CD4-positive, alpha-beta T cell (primary cell): Measurements from ENCODE around the gene GRAP. TPM values are rescaled to one million over a fixed set of nuclear protein-coding genes. Genes with fewer than 3 reads are reported as not detected.

ENCODE experiments used
- ATAC-seq: fragments of 200-7000 bp; cut with Tn5 transposase; one replicate; pipeline ENCODE4 v1.10.0; 2022; ENCODE audit warnings: mild to moderate bottlenecking; ENCODE audit not compliant: poor library complexity
- CTCF ChIA-PET: fragments of 350-600 bp; sonication (Branson Sonifier 250); formaldehyde crosslinking; loops from one replicate; lab custom pipeline; 2021; ENCODE audit warnings: antibody characterized with exemption, inconsistent platforms; lab: Charles Lee
- POLR2A ChIA-PET: fragments of 350-600 bp; sonication (Branson Sonifier 250); formaldehyde crosslinking; loops from one replicate; lab custom pipeline; 2021; ENCODE audit warnings: antibody characterized with exemption, inconsistent platforms; lab: Charles Lee
- DNase-seq, 14 experiments: peaks; one replicate each; pipeline ENCODE4 v3.0.0-alpha.2; 2013 to 2020; ENCODE audit warnings: mixed read lengths in 2 of 14
- H3K27ac ChIP-seq, 2 donors: one replicate each; pipeline versions ENCODE4 v1.5.1 to v1.7.0; 2013; ENCODE audit warnings: low read length in 2 of 2, low read depth in 1 of 2, mild to moderate bottlenecking in 1 of 2
- H3K27me3 ChIP-seq, 2 experiments: 1 replicate in 1 of 2; 2 replicates in 1 of 2; pipeline versions ENCODE4 v1.6.1 to v1.7.0; 2013; ENCODE audit warnings: low read length in 2 of 2, control low read depth in 1 of 2, mild to moderate bottlenecking in 1 of 2, moderate library complexity in 1 of 2; ENCODE audit not compliant: insufficient read depth in 2 of 2, control insufficient read depth in 1 of 2
- H3K36me3 ChIP-seq: one replicate; pipeline ENCODE4 v1.6.1; 2013; ENCODE audit warnings: low read length, control low read depth; ENCODE audit not compliant: insufficient read depth
- H3K4me1 ChIP-seq: one replicate; pipeline ENCODE4 v1.6.1; 2013; ENCODE audit warnings: low read length, control low read depth; ENCODE audit not compliant: insufficient read depth
- H3K4me3 ChIP-seq: one replicate; pipeline ENCODE4 v1.5.1; 2013; ENCODE audit warnings: mild to moderate bottlenecking, low read length, moderate library complexity
- H3K9me3 ChIP-seq, 2 experiments: 1 replicate in 1 of 2; 2 replicates in 1 of 2; pipeline versions ENCODE4 v1.6.1 to v1.7.0; 2013; ENCODE audit warnings: low read length in 2 of 2, mild to moderate bottlenecking in 2 of 2, control low read depth in 1 of 2, moderate library complexity in 1 of 2; ENCODE audit not compliant: control insufficient read depth in 1 of 2, insufficient read depth in 1 of 2
- H3K27ac Mint-ChIP-seq: one replicate; pipeline ENCODE4 v1.8.0; 2020; ENCODE audit warnings: mixed read lengths
- H3K27me3 Mint-ChIP-seq: one replicate; pipeline ENCODE4 v1.8.0; 2021; ENCODE audit warnings: mixed read lengths
- H3K36me3 Mint-ChIP-seq: one replicate; pipeline ENCODE4 v1.8.0; 2021; ENCODE audit warnings: low read depth, mixed read lengths
- H3K4me1 Mint-ChIP-seq: one replicate; pipeline ENCODE4 v1.8.0; 2021; ENCODE audit warnings: low read depth, mixed read lengths
- H3K4me3 Mint-ChIP-seq: one replicate; pipeline ENCODE4 v1.8.0; 2020; ENCODE audit warnings: mild to moderate bottlenecking, mixed read lengths
- H3K9me3 Mint-ChIP-seq: one replicate; pipeline ENCODE4 v1.8.0; 2020; ENCODE audit warnings: mixed read lengths
- CTCF ChIP-seq: fragments of 200-600 bp; IDR thresholded peaks from one replicate; pipeline ENCODE4 v1.8.0; 2022; ENCODE audit warnings: antibody characterized with exemption, mild to moderate bottlenecking
- intact Hi-C, 2 experiments: fragments of 100-400 bp; cut with DNase I in 1 of 2; cut with micrococcal nuclease in 1 of 2; formaldehyde crosslinking; loops; one replicate each; pipeline versions ENCODE4 v1.15.1 to v1.9.0; 2023 to 2025; cut with DNase I, micrococcal nuclease
- total RNA-seq, 174 experiments: library from RNA in 2 of 174; stranded (reverse) in 2 of 174; gene quantifications; one replicate each; pipeline ENCODE4 v1.2.3 and lab custom pipeline; 2021 to 2026

Gene GRAP
- total RNA-seq, 2 experiments from 2014 or later = 20.1 to 20.4 TPM

GRCh38 chr17:19002805-19003542, 43.8 kb downstream of the GRAP start:
- H3K4me3 Mint-ChIP-seq = peak overlapping the region; percentile 97
- Histone ChIP-seq H3K27me3 (no peaks in the 10 kb centered on the region), H3K4me1 (peaks cover 60% of the 10 kb centered on the region), H3K27ac (no peak overlapping the region), H3K9me3 (no peaks in the 10 kb centered on the region), H3K36me3 (peaks cover 5% of the 10 kb centered on the region), H3K4me3 (peak overlapping the region; percentile 67)
- TF ChIP-seq CTCF = no peak
- H3K36me3 Mint-ChIP-seq = no peaks in the 10 kb centered on the region
- peak overlapping the region; percentile 83 for H3K27ac Mint-ChIP-seq
- H3K9me3 Mint-ChIP-seq = no peaks in the 10 kb centered on the region
- peak in 5 of 14 experiments; percentile 24 to 60 (median 35) for DNase-seq
- intact Hi-C loops = loop anchor here in 1 of 2 experiments (5.0 to 10.0 kb wide), 3 partner anchors 46 to 362 kb away; partner anchors contain the start of gene B9D1
- H3K27me3 Mint-ChIP-seq = no peaks in the 10 kb centered on the region
- CTCF ChIA-PET = interaction anchor here (1.5 kb wide), 1 partner anchor 377 kb away, joined by 3 read pairs; no protein-coding TSS in a partner anchor
- POLR2A ChIA-PET = interaction anchor here (1.2 to 1.5 kb wide), 3 partner anchors 8 to 48 kb away, joined by 4 to 11 read pairs (median 6); no protein-coding TSS in a partner anchor
- peak; percentile 40 for ATAC-seq
- H3K4me1 Mint-ChIP-seq = peaks cover 30% of the 10 kb centered on the region

- intact Hi-C loops = loop anchor here in 1 of 2 experiments (2.0 to 10.0 kb wide), 4 partner anchors 19 to 363 kb away; partner anchors contain the start of gene B9D1
- DNase-seq (peak in 1 of 14 experiments; percentile 34), ATAC-seq (no peak)
- H3K4me1 ChIP-seq = peaks cover 60% of the 10 kb centered on the region
- no peak for TF ChIP-seq CTCF
- Mint-ChIP-seq H3K27ac (peak overlapping the region; percentile 83), H3K4me3 (no peak overlapping the region), H3K27me3 (no peaks in the 10 kb centered on the region), H3K36me3 (peaks cover 3% of the 10 kb centered on the region), H3K4me1 (peaks cover 30% of the 10 kb centered on the region), H3K9me3 (no peaks in the 10 kb centered on the region)
- ChIA-PET POLR2A (interaction anchor here (1.5 kb wide), 1 partner anchor 22 kb away, joined by 11 read pairs; no protein-coding TSS in a partner anchor), CTCF (no interaction called here)
- H3K27ac ChIP-seq = no peak overlapping the region
- H3K27me3 ChIP-seq = no peaks in the 10 kb centered on the region
- H3K4me3 ChIP-seq = no peak overlapping the region
- peaks cover 5% of the 10 kb centered on the region for H3K36me3 ChIP-seq
- no peaks in the 10 kb centered on the region for H3K9me3 ChIP-seq
Measured at GRCh38 chr17:19001907-19002590, 44.7 kb downstream of the GRAP start.

- ChIA-PET CTCF (no interaction called here), POLR2A (no interaction called here)
- no peak overlapping the region for H3K27ac Mint-ChIP-seq
Measured at GRCh38 chr17:19000531-19001325, 46.0 kb downstream of the GRAP start.

More at GRCh38 chr17:19000531-19001325, 46.0 kb downstream of the GRAP start:
- Histone ChIP-seq H3K36me3 (peaks cover 8% of the 10 kb centered on the region), H3K4me3 (no peak overlapping the region), H3K27me3 (no peaks in the 10 kb centered on the region), H3K4me1 (peaks cover 60% of the 10 kb centered on the region), H3K9me3 (peaks cover 0 to 10% of the 10 kb centered on the region in 2 experiments), H3K27ac (no peak overlapping the region)
- no peak for TF ChIP-seq CTCF
- no peaks in the 10 kb centered on the region for H3K27me3 Mint-ChIP-seq
- H3K36me3 Mint-ChIP-seq = peaks cover 7% of the 10 kb centered on the region
- ATAC-seq = no peak
- no peaks in the 10 kb centered on the region for H3K9me3 Mint-ChIP-seq
- peak overlapping the region; percentile 45 for H3K4me3 Mint-ChIP-seq
- H3K4me1 Mint-ChIP-seq = peaks cover 26% of the 10 kb centered on the region
- DNase-seq = no peak
- intact Hi-C loops = loop anchor here in 1 of 2 experiments (2.0 to 10.0 kb wide), 4 partner anchors 20 to 364 kb away; partner anchors contain the start of gene B9D1
